HG03520 (cell line): ENCODE results near the gene ARHGEF4.

ENCODE experiments used
- ATAC-seq: cut with Tn5 transposase; IDR thresholded peaks from one replicate; pipeline ENCODE4 v1.9.1; 2021; ENCODE audit warnings: mild to moderate bottlenecking, moderate library complexity; ENCODE audit not compliant: unreplicated experiment

Gene ARHGEF4

GRCh38 chr2:130834931-130835765 is 1.6 kb upstream of the ARHGEF4 start:
- no peak for ATAC-seq

GRCh38 chr2:130835766-130836015 is 1.0 kb upstream of the ARHGEF4 start:
- no peak for ATAC-seq

GRCh38 chr2:130837175-130837810 is 579 bp downstream of the ARHGEF4 start:
- no peak for ATAC-seq

GRCh38 chr2:130837811-130838565 is 1.3 kb downstream of the ARHGEF4 start:
- no peak for ATAC-seq

- no peak for ATAC-seq
Observed at GRCh38 chr2:130839011-130839780, 2.5 kb downstream of the ARHGEF4 start.

- no peak for ATAC-seq
Observed at GRCh38 chr2:130840506-130840905, 3.8 kb downstream of the ARHGEF4 start.

GRCh38 chr2:130841741-130842365 is 5.1 kb downstream of the ARHGEF4 start:
- ATAC-seq, result no peak

- no peak for ATAC-seq
Observed at GRCh38 chr2:130842770-130843169, 6.1 kb downstream of the ARHGEF4 start.

- no peak for ATAC-seq
Observed at GRCh38 chr2:130843321-130843985, 6.7 kb downstream of the ARHGEF4 start.

- no peak for ATAC-seq
Observed at GRCh38 chr2:130844161-130844560, 7.4 kb downstream of the ARHGEF4 start.

- no peak for ATAC-seq
Observed at GRCh38 chr2:130845505-130846085, 8.9 kb downstream of the ARHGEF4 start.

GRCh38 chr2:130846233-130846632 is 9.5 kb downstream of the ARHGEF4 start:
- ATAC-seq, result no peak

- no peak for ATAC-seq
Observed at GRCh38 chr2:130846686-130847375, 10.1 kb downstream of the ARHGEF4 start.

GRCh38 chr2:130847776-130848525 is 11.2 kb downstream of the ARHGEF4 start:
- ATAC-seq, result no peak

- ATAC-seq, result no peak
Observed at GRCh38 chr2:130848526-130849210, 12.0 kb downstream of the ARHGEF4 start.

GRCh38 chr2:130849896-130850787 is 13.4 kb downstream of the ARHGEF4 start:
- no peak for ATAC-seq
